Liver (tissue), 3 donors: Measurements from ENCODE around the gene ASB11.

Experiments used
- JUND ChIP-seq, 2 donors: IDR thresholded peaks; 2 replicates each; pipeline ENCODE4 v1.6.1; 2016; ENCODE audit warnings: antibody characterized with exemption in 2 of 2
- TF ChIP-seq, protein P1 (sequence below): fragments of 150-350 bp; IDR thresholded peaks from 2 replicates; pipeline ENCODE4 v1.5.1; 2017; ENCODE audit warnings: improper control_type of control experiment, low read depth, low read length; ENCODE audit not compliant: missing input control
- donor health status: healthy.
- donor health status: healthy.

DNA sequence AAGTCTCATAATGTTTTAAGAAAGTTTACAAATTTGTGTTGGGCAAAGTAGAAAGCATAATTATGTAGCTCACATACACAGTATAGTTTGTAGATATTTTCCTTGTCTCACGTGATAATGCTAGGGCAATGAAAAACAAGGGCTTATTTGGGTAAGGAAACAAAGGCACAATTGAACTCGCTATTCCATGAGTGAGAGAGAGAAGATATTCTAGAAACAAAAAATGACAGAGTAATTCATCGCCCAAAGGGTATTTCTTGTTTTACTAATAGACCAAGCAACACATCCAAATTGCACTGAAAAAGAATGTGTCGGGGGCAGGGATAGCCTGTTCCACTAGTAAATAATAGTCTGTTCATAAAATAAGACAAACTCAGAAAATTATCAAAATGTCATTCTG, 3.6 kb upstream of the ASB11 start:
- no peak for TF ChIP-seq JUND (IDR thresholded peaks at IDR 0.05)
- TF ChIP-seq, protein P1, sequence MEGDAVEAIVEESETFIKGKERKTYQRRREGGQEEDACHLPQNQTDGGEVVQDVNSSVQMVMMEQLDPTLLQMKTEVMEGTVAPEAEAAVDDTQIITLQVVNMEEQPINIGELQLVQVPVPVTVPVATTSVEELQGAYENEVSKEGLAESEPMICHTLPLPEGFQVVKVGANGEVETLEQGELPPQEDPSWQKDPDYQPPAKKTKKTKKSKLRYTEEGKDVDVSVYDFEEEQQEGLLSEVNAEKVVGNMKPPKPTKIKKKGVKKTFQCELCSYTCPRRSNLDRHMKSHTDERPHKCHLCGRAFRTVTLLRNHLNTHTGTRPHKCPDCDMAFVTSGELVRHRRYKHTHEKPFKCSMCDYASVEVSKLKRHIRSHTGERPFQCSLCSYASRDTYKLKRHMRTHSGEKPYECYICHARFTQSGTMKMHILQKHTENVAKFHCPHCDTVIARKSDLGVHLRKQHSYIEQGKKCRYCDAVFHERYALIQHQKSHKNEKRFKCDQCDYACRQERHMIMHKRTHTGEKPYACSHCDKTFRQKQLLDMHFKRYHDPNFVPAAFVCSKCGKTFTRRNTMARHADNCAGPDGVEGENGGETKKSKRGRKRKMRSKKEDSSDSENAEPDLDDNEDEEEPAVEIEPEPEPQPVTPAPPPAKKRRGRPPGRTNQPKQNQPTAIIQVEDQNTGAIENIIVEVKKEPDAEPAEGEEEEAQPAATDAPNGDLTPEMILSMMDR = no peak
